GM19455 (cell line): Measurements from ENCODE around the gene KRT15.

ENCODE experiments used
- ATAC-seq: cut with Tn5 transposase; IDR thresholded peaks from one replicate; pipeline ENCODE4 v1.9.1; 2021; ENCODE audit not compliant: unreplicated experiment

The KRT15 gene

GRCh38 chr17:41527063-41528023 lies 8.7 kb upstream of the KRT15 start:
- no peak for ATAC-seq

GRCh38 chr17:41524261-41524660 lies 5.6 kb upstream of the KRT15 start:
- no peak for ATAC-seq

DNA sequence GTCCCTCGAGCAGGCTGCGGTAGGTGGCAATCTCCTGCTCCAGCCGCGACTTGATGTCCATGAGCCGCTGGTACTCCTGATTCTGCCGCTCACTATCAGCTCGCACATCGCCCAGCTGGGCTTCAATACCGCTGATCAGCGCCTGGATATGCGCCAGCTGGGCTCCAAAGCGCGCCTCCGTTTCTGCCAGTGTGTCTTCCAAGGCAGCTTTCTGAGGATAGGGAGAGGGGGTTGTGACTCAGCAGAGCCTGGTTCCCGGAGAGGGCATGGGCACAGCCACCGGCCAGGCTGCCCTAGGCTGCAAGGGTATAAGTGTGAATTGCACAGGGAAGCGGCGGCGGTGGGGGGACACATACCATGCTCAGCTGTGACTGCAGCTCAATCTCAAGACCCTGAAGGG lies 5.1 kb upstream of the KRT15 start:
- ATAC-seq, result no peak

DNA sequence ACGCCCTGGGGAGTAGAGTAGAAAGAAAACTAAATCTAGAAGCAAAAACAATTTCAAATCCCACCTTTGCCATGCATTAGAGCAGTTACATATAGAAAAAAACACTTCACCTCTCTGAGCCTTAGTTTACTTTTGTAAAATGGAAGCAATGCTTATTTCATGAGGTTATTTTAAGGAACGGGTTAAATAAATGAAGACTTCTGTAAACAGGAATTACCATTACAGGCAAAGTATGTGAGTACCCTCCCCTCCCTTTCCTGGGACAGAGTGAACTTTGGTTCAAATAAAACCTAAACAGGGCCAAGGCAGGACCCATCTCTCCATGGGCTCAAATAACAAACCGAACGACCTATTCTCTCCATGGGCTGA lies 4.5 kb upstream of the KRT15 start:
- no peak for ATAC-seq

DNA sequence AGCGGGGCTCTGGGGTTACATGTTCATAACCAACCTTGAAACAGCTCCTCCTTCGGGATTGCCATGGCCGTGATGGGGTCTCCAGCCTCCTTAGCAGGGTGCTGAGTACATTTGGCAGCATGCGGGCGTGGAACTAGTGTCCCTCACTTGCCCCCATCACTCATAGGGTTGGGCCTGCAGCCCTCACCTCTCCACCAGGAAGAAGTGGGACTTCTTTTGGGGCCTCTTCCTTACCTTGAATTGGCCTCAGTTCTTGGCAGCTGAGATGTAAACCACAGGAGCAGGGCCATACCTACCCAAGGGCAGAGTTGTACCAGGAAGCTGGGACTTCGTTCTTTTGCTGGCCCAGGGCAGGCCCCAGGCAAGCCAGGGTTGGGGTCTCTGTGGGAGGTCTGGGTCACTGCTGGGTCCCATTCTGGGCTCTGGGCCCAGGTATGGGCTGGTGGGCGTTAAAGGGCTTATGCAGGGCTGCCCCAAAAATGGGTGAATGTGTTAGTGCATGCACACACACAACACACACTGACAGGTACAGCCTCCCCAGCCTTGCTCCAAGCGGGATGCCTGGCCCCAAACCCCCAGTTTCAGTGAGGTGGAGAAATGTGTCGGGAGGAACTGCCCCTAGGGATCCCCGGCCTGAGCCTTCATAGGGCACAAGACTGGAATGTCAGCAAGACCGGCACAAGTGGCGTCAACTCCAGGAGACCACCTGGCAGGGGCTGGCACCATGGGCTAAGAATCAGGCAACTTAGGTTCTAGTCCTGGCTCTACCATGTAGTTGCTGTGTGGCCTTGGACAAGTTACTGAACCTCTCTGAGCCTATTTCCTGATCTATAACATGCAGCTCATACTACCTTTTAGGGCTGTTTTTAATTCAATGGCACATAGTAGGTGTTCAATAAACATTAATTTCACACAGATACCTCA lies 3.9 kb upstream of the KRT15 start:
- ATAC-seq, result no peak

DNA sequence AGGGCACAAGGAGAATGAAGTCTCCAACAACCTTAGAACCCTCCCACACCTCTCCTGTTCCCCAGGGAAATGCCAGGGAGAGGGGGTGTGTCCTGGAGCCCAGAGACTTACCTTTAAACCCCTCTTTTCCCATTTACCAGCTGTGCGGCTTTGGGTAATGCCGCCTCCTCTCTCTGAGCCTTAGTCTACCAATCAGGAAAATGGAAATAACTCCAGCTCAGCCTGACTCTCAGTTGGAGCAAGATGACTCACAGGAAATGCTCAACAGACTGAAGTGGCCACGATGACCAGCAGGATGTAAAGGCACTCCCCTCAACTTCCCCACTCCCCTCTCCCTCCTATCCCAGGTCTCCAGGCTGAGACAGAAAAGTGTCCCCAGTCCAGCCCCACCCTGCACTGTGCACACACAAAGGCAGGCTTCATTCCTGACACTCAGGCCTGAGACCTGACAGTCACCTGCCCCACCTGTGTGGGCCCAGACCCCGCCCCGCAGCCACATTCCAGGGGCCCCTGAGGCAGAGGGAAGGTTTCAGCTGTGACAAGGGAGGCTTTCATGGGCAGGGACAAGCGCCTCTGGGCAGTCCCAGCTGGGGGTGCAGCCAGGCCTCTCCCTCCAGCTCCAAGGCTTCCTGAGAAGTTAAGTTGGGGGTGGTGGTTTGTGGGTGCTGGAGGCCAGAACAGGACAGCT lies 3.0 kb upstream of the KRT15 start:
- no peak for ATAC-seq

- ATAC-seq, result no peak
Measured at GRCh38 chr17:41520821-41521521, 2.3 kb upstream of the KRT15 start.

GRCh38 chr17:41519501-41520224 lies 973 bp upstream of the KRT15 start:
- ATAC-seq, result no peak

- ATAC-seq, result no peak
Measured at GRCh38 chr17:41518031-41518430, 659 bp downstream of the KRT15 start.

GRCh38 chr17:41516830-41517283 lies 1.8 kb downstream of the KRT15 start:
- no peak for ATAC-seq

GRCh38 chr17:41516147-41516829 lies 2.4 kb downstream of the KRT15 start:
- no peak for ATAC-seq

- ATAC-seq, result no peak
Measured at GRCh38 chr17:41513168-41513547, 5.5 kb downstream of the KRT15 start.

GRCh38 chr17:41512546-41513167 lies 6.0 kb downstream of the KRT15 start:
- ATAC-seq, result no peak

GRCh38 chr17:41511716-41512115 lies 7.0 kb downstream of the KRT15 start:
- ATAC-seq, result no peak

GRCh38 chr17:41511116-41511515 lies 7.6 kb downstream of the KRT15 start:
- ATAC-seq, result no peak

DNA sequence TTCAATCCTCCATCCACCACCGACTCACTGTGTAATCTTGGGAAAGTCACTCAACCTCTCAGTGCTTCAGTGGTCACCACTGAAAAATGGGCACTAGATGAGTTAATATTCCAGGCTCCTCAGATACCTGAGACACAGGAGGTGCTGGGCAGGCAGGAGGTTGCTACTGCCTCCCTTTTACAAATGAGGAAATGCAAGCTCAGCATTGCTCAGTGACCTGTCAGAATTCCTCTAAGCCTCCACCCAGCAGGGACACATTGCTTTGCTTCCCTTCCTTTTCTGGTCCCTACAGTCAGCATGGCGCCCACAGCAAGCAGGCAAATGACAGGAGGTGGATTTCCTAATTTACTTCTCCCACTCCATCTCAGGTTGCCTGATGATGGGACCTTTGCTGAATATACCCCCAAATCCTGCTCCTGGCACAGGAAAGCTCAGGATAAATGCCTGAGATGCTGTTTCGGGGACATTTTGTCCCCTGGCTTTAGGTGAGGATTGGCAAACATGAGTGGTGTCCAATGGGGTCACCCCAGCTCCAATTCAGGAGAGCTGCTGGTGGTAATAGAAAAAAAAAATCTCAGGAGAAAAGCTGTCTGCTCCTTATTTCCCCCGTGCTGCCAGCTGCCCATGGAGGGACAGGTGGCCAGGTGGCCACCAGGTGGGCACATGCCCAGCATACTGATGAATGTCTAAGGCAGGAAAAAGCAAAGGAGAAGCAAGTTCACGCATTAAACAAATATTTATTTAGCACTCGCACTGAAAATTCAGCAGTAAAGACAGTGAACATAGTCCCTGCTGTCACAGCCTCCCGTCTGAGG lies 8.2 kb downstream of the KRT15 start:
- ATAC-seq, result no peak

DNA sequence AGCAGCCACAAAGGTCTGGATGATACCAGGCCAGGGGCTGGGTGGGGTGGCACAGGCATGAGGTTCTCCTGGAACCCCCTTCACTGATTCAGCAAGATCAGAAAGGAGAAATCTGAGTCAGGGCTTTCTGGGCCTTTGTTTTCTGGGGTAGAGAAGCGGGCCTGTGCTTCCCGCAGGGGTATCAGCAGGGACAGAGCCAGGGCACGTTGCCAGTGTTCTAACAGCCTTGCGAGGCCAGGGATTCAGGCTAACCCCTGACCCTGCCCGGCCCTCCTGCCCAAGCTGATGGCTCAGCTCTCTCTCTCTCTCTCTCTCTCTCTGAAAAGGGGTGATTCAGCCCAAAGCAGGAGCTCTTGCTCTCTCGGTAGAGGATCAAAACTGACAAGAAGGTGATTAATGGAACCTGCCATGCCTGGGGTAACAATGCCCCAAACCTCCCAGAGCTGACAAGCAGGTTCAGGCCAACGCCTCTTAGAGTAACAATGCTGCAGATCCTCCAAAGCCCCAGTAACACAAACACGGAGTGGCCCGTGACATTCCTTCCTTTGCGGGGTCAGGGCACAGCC lies 11.3 kb downstream of the KRT15 start:
- ATAC-seq, result no peak
